Cardiac muscle cell (in vitro differentiated cells and primary cell): ENCODE data around the gene KCTD13. TPM values are rescaled to one million over a fixed set of nuclear protein-coding genes. Genes with fewer than 3 reads are reported as not detected.

ENCODE experiments used
- DNase-seq, 2 donors: peaks; one replicate each; pipeline versions ENCODE4 v3.0.0 to v3.0.0-alpha.2; 2010 to 2017; ENCODE audit warnings: low read depth in 1 of 2, low spot score in 1 of 2
- H3K27ac ChIP-seq: fragments of 200-600 bp; sonication (generic); 2 replicates; pipeline ENCODE4 v1.5.1; 2016
- H3K27me3 ChIP-seq: fragments of 200-600 bp; sonication (generic); 2 replicates; pipeline ENCODE4 v1.6.0; 2016; ENCODE audit warnings: control low read depth
- H3K36me3 ChIP-seq: fragments of 200-600 bp; sonication (generic); 2 replicates; pipeline ENCODE4 v1.5.1; 2016; ENCODE audit warnings: control low read depth
- H3K4me1 ChIP-seq: fragments of 200-600 bp; sonication (generic); 2 replicates; pipeline ENCODE4 v1.8.1; 2017; ENCODE audit warnings: low read depth, mild to moderate bottlenecking, mixed run types
- H3K4me3 ChIP-seq: fragments of 200-600 bp; sonication (generic); 2 replicates; pipeline ENCODE4 v1.5.1; 2016; ENCODE audit warnings: mild to moderate bottlenecking
- H3K9me3 ChIP-seq: fragments of 200-600 bp; sonication (generic); 2 replicates; pipeline ENCODE4 v1.5.1; 2017; ENCODE audit warnings: low read depth, mild to moderate bottlenecking, control low read depth
- polyA plus RNA-seq: library from polyadenylated mRNA; unstranded; fragments of >200 nt; fragmentation: Nextera tagmentation; extraction: Ambion mirVana; gene quantifications from 2 replicates; pipeline ENCODE4 v1.2.1, GENCODE V29; 2016
- total RNA-seq: library from RNA; depleted of rRNA; stranded (reverse); fragments of >200 nt; gene quantifications from 2 replicates; pipeline ENCODE4 v1.2.3, GENCODE V29; 2016
- TF ChIP-seq, protein P1 (sequence below): IDR thresholded peaks from 2 replicates; pipeline ENCODE4 v1.5.1; 2012; ENCODE audit warnings: low read depth, mild to moderate bottlenecking, low read length

Gene KCTD13
- total and polyA plus RNA-seq, 2 experiments from 2014 or later: 22.1 to 22.3 TPM

DNA sequence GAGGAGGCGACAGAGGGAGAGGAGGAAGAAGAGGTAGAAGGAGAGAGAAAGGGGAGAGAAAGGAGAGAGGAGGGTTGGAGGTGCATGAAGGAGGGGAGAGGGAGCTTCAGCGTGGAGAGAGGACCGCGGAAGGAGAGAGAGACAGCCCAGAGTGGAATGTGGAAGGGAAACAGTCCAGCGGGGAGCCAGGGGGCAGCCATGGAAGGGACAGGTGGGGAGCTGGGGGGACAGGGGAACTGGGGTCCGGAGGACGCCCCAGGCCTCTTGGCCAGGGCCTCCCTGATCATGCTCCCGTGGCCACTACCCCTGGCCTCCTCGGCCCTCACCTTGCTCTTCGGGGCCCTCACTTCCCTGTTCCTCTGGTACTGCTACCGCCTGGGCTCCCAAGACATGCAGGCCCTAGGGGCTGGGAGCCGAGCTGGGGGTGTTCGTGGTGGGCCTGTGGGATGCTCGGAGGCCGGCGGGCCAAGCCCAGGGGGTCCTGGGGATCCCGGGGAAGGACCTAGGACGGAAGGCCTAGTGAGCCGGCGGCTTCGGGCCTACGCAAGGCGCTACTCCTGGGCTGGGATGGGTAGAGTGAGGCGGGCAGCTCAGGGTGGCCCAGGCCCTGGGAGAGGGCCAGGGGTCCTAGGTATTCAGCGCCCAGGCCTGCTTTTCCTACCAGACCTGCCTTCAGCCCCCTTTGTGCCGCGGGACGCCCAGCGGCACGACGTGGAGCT, 25.0 kb downstream of the KCTD13 start:
- DNase-seq: no peak
- TF ChIP-seq, protein P1, sequence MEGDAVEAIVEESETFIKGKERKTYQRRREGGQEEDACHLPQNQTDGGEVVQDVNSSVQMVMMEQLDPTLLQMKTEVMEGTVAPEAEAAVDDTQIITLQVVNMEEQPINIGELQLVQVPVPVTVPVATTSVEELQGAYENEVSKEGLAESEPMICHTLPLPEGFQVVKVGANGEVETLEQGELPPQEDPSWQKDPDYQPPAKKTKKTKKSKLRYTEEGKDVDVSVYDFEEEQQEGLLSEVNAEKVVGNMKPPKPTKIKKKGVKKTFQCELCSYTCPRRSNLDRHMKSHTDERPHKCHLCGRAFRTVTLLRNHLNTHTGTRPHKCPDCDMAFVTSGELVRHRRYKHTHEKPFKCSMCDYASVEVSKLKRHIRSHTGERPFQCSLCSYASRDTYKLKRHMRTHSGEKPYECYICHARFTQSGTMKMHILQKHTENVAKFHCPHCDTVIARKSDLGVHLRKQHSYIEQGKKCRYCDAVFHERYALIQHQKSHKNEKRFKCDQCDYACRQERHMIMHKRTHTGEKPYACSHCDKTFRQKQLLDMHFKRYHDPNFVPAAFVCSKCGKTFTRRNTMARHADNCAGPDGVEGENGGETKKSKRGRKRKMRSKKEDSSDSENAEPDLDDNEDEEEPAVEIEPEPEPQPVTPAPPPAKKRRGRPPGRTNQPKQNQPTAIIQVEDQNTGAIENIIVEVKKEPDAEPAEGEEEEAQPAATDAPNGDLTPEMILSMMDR: no peak
- H3K27me3 ChIP-seq: no peaks in the 10 kb centered on the region
- H3K36me3 ChIP-seq: no peaks in the 10 kb centered on the region
- peaks cover 4% of the 10 kb centered on the region for H3K4me1 ChIP-seq
- peak overlapping the region; percentile 36 for H3K4me3 ChIP-seq
- H3K27ac ChIP-seq: no peak overlapping the region
- H3K9me3 ChIP-seq: no peaks in the 10 kb centered on the region

DNA sequence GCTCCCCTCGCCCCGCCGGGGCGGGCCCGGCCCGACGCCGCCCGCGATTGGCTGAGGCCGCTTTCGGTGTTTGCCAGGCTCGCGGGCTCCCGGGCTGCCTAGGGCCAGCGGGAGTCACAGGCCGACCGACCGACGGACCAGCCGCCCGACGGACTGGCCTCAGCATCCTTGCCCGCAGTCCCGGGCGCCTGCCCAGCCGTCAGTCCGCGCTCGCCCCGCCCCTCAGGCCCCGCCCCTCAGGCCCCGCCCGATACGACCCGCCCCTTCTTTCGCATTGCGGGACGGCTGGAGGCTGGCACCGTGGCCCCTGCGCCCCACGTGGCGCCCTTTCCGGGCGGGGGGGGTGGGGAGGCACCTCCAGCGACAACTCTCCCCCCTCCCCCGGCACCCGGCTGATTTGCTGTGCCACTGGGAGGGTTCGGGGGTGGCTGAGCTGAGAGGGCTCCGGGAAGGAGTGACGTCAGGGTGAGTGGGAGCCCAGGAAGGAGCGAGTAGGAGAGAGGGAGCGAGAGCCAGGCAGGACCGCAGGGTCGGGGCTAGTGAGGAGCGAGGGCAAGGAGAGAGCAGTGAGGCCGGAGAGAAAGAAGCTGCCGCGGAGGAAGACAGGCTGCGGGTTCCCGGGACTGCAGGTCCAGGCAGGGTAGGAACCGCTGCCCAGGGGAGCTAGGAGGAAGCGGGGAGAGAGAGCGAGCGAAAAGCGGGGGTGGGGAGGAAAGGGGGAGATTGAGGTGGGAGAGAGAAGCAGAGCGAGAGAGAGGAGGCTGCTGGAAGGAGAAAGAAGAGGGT, 25.7 kb downstream of the KCTD13 start, which contains the start of gene ASPHD1:
TSS of gene ASPHD1 (plus strand) at position 387 of the 786 bp plus-strand sequence. CDS start 484 bp downstream, outside the sequence.
- H3K27ac ChIP-seq: no peak within 1 kb of the TSS
- H3K36me3 ChIP-seq: no peaks in the 10 kb centered on the region

DNA sequence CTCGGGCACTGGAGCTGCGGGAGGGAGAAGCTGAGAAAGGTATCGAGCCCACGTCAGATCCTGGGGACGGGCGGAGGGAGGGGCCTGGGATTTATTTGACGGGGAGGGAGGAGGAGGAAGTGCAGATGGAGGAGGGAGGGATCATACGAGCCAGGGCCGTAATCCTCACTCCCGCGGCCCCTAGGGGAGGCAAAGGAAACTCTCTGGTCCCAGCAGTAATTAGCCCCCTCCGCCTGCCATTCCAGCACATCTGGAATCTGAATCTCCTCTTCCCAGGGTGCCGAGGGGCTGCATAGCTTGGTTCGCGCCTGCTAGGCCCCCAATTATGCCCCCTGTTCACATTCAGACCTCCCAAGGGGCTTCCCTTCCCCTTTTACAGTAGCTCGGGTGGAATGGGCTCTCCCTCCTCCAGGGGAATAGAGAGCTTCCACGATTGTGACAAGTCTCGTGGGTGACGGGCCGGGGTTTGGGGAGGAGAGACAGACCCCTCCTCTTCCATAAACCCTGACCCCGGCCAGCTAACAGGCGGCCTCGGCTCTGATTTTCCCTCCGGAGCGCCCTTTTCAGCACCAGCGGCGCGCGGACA, 26.4 kb downstream of the KCTD13 start, which contains the start of gene SEZ6L2:
TSS of gene SEZ6L2 (minus strand) at position 35 of the 586 bp plus-strand sequence. CDS start 531 bp downstream, outside the sequence.
- TF ChIP-seq, protein P1: peak; percentile 43
- H3K4me1 ChIP-seq: peaks cover 4% of the 10 kb centered on the region
- H3K9me3 ChIP-seq: no peaks in the 10 kb centered on the region
- H3K36me3 ChIP-seq: no peaks in the 10 kb centered on the region
- peak; percentile 73 to 97 for DNase-seq
- no peaks in the 10 kb centered on the region for H3K27me3 ChIP-seq
- H3K27ac ChIP-seq: no peak within 1 kb of the TSS
- H3K4me3 ChIP-seq: peak within 1 kb of the TSS; percentile 36

More for the DNA sequence above, 25.7 kb downstream of the KCTD13 start, which contains the start of gene ASPHD1:
- Histone ChIP-seq H3K9me3 (no peaks in the 10 kb centered on the region), H3K27me3 (no peaks in the 10 kb centered on the region), H3K4me1 (peaks cover 4% of the 10 kb centered on the region), H3K4me3 (peak within 1 kb of the TSS; percentile 36)
- peak; percentile 88 to 92 for DNase-seq
- TF ChIP-seq, protein P1: no peak

- TF ChIP-seq, protein P1: no peak
- no peak overlapping the region for H3K27ac ChIP-seq
- DNase-seq: no peak
- peak overlapping the region; percentile 36 for H3K4me3 ChIP-seq
- no peaks in the 10 kb centered on the region for H3K9me3 ChIP-seq
- H3K4me1 ChIP-seq: peaks cover 4% of the 10 kb centered on the region
- H3K36me3 ChIP-seq: no peaks in the 10 kb centered on the region
- no peaks in the 10 kb centered on the region for H3K27me3 ChIP-seq
These were observed 27.1 kb downstream of the KCTD13 start for GRCh38 chr16:29898804-29899515.
